Epithelial cell of esophagus (primary cell): ENCODE results near the gene BABAM1.
"Not testable (repeated sequence)": the region's sequence is repeated elsewhere in the genome, so short reads cannot be mapped to it uniquely, and the experiment has no call there.

ENCODE experiments used
- DNase-seq: peaks from one replicate; pipeline ENCODE4 v3.0.0; 2010; ENCODE audit warnings: low read depth
- H3K4me3 ChIP-seq: 2 replicates; pipeline ENCODE4 v1.5.1; 2011; ENCODE audit warnings: mild to moderate bottlenecking, low read length, control low read depth
- CTCF ChIP-seq: IDR thresholded peaks from 2 replicates; pipeline ENCODE4 v1.5.1; 2011; ENCODE audit warnings: low read depth, mild to moderate bottlenecking, low read length, control low read depth, inconsistent platforms; ENCODE audit not compliant: insufficient read depth; ENCODE audit errors: missing control alignments

The BABAM1 gene

GRCh38 chr19:17286263-17286662, 19.0 kb downstream of the BABAM1 start:
- TF ChIP-seq CTCF = no peak
- no peak overlapping the region for H3K4me3 ChIP-seq
- DNase-seq = no peak

- TF ChIP-seq CTCF = no peak
- no peak overlapping the region for H3K4me3 ChIP-seq
- DNase-seq = no peak
Measured at GRCh38 chr19:17286752-17287151, 19.5 kb downstream of the BABAM1 start.

- TF ChIP-seq CTCF = no peak
- H3K4me3 ChIP-seq = no peak overlapping the region
Measured at GRCh38 chr19:17289489-17289888, 22.2 kb downstream of the BABAM1 start.

GRCh38 chr19:17292301-17293074, 25.2 kb downstream of the BABAM1 start:
- peak overlapping the region; percentile 66 for H3K4me3 ChIP-seq
- TF ChIP-seq CTCF = peak; percentile 90
- DNase-seq = peak; percentile 92

More at GRCh38 chr19:17289489-17289888, 22.2 kb downstream of the BABAM1 start:
- DNase-seq = peak; percentile 82

- TF ChIP-seq CTCF = no peak
- H3K4me3 ChIP-seq = no peak overlapping the region
- no peak for DNase-seq
Measured at GRCh38 chr19:17293605-17294004, 26.4 kb downstream of the BABAM1 start.

GRCh38 chr19:17294051-17294891, 27.0 kb downstream of the BABAM1 start:
- no peak for TF ChIP-seq CTCF
- DNase-seq = peak; percentile 59
- H3K4me3 ChIP-seq = no peak overlapping the region

- not testable (repeated sequence) for H3K4me3 ChIP-seq, DNase-seq
Measured at GRCh38 chr19:17295551-17295950, 28.3 kb downstream of the BABAM1 start.
